Head of caudate nucleus (tissue), 42 donors: ENCODE results near the gene TMEM255A.

Experiments used
- DNase-seq, 42 donors: peaks; one replicate each; pipeline versions ENCODE4 v3.0.0 to v3.0.0-alpha.2; 2020 to 2021; ENCODE audit warnings: mixed read lengths in 7 of 42
- intact Hi-C: fragments of 100-400 bp; cut with DNase I; formaldehyde crosslinking; loops from one replicate; pipeline ENCODE4 v1.15.0; 2022

Gene TMEM255A

GRCh38 chrX:120308959-120309872, 2.0 kb downstream of the TMEM255A start:
- peak in 41 of 42 donors; percentile 40 to 78 (median 59) for DNase-seq
- intact Hi-C loops: loop anchor here (5.0 kb wide), 1 partner anchor 57 kb away; the partner anchor contains the start of gene ZBTB33

- peak in 1 of 42 donors; percentile 19 for DNase-seq
- intact Hi-C loops: loop anchor here (5.0 kb wide), 1 partner anchor 56 kb away; the partner anchor contains the start of gene ZBTB33
Observed at GRCh38 chrX:120308558-120308957, 2.7 kb downstream of the TMEM255A start.

- no peak for DNase-seq
- intact Hi-C loops: loop anchor here (5.0 kb wide), 1 partner anchor 54 kb away; the partner anchor contains the start of gene ZBTB33
Observed at GRCh38 chrX:120306630-120307029, 4.6 kb downstream of the TMEM255A start.

- intact Hi-C loops: loop anchor here (5.0 kb wide), 1 partner anchor 53 kb away; the partner anchor contains the start of gene ZBTB33
- no peak for DNase-seq
Observed at GRCh38 chrX:120305531-120306141, 5.6 kb downstream of the TMEM255A start.

- no peak for DNase-seq
- intact Hi-C loops: no loop called here
Observed at GRCh38 chrX:120304256-120304655, 7.0 kb downstream of the TMEM255A start.

- peak in 8 of 42 donors; percentile 14 to 44 (median 26) for DNase-seq
- intact Hi-C loops: no loop called here
Observed at GRCh38 chrX:120302434-120302833, 8.8 kb downstream of the TMEM255A start.

GRCh38 chrX:120301960-120302359, 9.3 kb downstream of the TMEM255A start:
- peak in 27 of 42 donors; percentile 7 to 83 (median 44) for DNase-seq
- intact Hi-C loops: no loop called here

GRCh38 chrX:120301497-120301896, 9.8 kb downstream of the TMEM255A start:
- DNase-seq: no peak
- intact Hi-C loops: no loop called here

- intact Hi-C loops: no loop called here
- peak in 5 of 42 donors; percentile 5 to 40 (median 17) for DNase-seq
Observed at GRCh38 chrX:120299928-120300327, 11.3 kb downstream of the TMEM255A start.

- DNase-seq: no peak
- intact Hi-C loops: no loop called here
Observed at GRCh38 chrX:120297923-120298322, 13.3 kb downstream of the TMEM255A start.

GRCh38 chrX:120294651-120295050, 16.6 kb downstream of the TMEM255A start:
- DNase-seq: no peak
- intact Hi-C loops: no loop called here

GRCh38 chrX:120293015-120293414, 18.2 kb downstream of the TMEM255A start:
- DNase-seq: no peak
- intact Hi-C loops: no loop called here

GRCh38 chrX:120291211-120291610, 20.1 kb downstream of the TMEM255A start:
- intact Hi-C loops: no loop called here
- DNase-seq: no peak

GRCh38 chrX:120290107-120290506, 21.2 kb downstream of the TMEM255A start:
- intact Hi-C loops: no loop called here
- no peak for DNase-seq

- intact Hi-C loops: no loop called here
- peak in 1 of 42 donors; percentile 39 for DNase-seq
Observed at GRCh38 chrX:120287513-120288112, 23.6 kb downstream of the TMEM255A start.

- intact Hi-C loops: no loop called here
- no peak for DNase-seq
Observed at GRCh38 chrX:120286733-120287512, 24.3 kb downstream of the TMEM255A start.

- intact Hi-C loops: no loop called here
- no peak for DNase-seq
Observed at GRCh38 chrX:120282697-120283096, 28.6 kb downstream of the TMEM255A start.

GRCh38 chrX:120281761-120282160, 29.5 kb downstream of the TMEM255A start:
- no peak for DNase-seq
- intact Hi-C loops: no loop called here
